GM21423 (cell line): ENCODE measurements around the gene SLC43A1.
"Not testable (repeated sequence)": the region's sequence is repeated elsewhere in the genome, so short reads cannot be mapped to it uniquely, and the experiment has no call there.

Experiments used
- ATAC-seq: cut with Tn5 transposase; IDR thresholded peaks from one replicate; pipeline ENCODE4 v1.9.1; 2021; ENCODE audit warnings: mild to moderate bottlenecking, moderate library complexity; ENCODE audit not compliant: unreplicated experiment

The SLC43A1 gene

DNA sequence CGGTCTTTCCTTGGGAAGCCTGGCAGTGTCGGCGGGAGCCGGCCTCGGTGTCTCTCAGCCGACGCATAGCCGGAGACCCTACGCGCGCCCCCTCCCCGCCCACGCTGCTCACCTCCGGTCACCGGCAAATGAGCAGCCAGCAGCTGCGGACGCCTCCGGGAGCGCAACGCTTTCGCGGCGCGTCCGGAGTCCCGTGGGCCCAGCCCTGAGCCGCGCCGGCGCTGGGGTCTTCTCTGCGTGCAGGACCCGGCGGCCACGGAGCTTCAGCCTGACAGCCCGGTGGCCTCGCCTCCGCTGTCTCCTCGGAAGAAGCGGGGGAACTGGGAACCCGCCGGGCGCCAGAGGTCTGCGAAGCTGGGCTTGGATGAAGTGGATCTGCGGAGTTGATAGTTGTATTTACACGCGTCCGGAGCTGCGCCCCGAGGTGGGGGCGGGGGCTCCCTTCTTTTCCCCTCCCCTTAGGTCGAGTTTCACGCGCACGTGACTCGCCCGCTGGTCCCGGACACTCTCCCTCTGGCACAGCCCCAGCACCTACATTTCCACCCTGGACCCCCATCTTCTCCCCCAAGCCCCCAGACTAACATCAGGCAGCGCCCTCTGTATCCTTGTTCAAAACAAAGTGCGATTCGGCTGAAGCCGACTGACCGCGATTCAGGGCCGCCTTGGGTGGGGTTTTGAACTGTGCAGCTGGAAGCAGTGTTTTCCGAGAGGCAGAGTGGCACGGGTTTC lies at the start of gene SLC43A1:
SLC43A1 (minus strand) TSS at position 371 of the 729 bp plus-strand sequence. CDS start 1,591 bp downstream, outside the sequence.
- ATAC-seq: peak; percentile 42

- ATAC-seq: no peak
Observed at GRCh38 chr11:57562596-57562995, 47.1 kb upstream of the SLC43A1 start.

DNA sequence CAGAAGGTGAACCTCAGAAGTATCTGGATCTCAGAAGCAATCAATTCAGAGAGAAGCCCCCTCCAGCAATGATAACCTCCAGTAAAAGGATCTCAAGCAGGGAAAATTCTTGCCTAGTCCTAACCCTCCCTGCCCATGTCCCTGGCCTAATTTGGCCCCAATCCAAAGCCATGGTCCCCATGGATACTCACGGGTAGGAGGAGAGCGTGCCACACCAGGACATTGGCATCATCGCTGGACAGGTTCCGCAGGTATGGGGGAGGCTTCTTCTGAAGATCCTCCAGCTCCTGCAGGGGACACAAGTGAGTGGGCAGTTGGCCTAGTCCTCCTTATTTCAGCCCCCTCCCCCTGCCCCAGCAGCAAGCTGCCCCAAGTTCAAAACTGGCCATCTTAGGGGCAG lies 44.6 kb upstream of the SLC43A1 start:
- no peak for ATAC-seq

DNA sequence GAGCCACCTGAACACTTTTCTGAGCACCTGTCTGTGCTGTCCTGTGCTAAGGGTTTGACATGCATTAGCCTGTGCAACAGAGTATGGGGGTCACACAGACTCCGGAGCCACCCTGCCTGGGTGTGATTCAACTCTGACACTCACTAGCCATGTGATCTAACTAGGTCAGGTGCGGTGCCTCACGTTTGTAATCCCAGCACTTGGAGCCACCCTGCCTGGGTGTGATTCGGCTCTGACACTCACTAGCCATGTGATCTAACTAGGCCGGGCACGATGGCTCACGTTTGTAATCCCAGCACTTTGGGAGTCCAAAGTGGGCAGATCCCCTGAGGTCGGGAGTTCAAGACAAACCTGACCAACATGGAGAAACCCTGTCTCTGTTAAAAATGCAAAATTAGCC lies 40.5 kb upstream of the SLC43A1 start:
- ATAC-seq: no peak

- no peak for ATAC-seq
Observed at GRCh38 chr11:57555393-57555792, 39.9 kb upstream of the SLC43A1 start.

GRCh38 chr11:57552479-57552878 lies 37.0 kb upstream of the SLC43A1 start:
- ATAC-seq: no peak

GRCh38 chr11:57551941-57552340 lies 36.4 kb upstream of the SLC43A1 start:
- no peak for ATAC-seq

DNA sequence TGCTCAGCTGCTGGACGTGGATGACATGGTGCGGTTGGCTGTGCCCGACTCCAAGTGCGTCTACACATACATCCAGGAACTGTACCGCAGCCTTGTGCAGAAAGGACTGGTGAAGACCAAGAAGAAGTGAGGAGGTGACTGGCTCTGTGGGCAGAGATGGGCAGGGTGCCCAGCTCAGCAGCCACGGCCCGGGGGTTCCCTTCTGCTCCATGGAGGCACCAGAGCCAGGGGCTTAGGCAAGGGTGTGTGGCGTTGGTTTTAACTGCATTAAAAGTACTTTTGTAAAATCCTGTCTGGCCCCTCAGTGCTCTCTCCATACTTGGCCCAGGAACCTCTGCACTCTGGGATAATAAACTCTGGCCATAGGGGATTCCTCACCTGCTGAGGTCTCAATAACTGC lies 34.5 kb upstream of the SLC43A1 start:
- ATAC-seq: no peak

GRCh38 chr11:57547854-57548377 lies 32.4 kb upstream of the SLC43A1 start:
- ATAC-seq: peak; percentile 94

DNA sequence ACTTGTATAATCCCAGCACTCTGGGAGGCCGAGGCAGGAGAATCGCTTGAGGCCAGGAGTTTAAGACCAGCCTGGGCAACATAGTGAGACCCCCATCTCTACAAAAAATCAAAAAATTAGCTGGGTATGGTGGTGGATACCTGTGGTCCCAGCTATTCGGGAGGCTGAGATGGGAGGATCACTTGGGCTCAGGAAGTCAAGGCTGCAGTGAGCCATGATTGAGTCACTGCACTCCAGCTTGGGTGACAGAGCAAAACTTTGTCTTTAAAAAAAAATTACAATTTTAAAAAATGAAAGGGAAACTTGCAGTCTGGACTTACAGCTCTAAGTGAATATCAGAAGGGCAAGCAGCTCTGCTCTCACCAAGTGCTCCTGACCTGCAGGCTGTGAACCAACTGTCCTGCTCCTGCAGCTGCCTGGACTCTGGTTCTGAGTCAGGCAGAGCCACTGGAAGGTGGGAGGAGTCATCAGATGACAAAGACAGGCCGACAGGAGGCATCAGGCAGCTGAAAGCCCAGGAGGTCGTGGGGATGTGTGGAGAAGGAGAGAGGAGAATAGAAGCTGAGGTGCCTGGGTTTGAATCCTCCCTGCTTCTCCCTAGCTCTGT lies 31.5 kb upstream of the SLC43A1 start:
- ATAC-seq: peak; percentile 38

DNA sequence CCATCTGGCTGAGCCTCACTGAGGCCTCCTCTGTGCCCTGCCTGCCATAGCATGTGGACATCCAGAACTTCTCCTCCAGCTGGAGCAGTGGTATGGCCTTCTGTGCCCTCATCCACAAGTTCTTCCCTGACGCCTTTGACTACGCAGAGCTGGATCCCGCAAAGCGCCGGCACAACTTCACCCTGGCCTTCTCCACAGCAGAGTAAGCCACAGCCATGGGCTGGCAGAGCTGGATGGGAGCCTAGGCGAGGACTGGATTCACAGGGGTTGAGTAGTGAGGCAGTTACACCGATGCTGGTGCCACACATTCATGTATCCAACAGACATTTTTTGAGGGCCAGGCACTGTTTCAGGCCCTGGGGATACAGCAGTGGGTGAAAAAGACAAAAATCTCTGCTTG lies 30.9 kb upstream of the SLC43A1 start:
- no peak for ATAC-seq

GRCh38 chr11:57545883-57546282 lies 30.4 kb upstream of the SLC43A1 start:
- no peak for ATAC-seq

DNA sequence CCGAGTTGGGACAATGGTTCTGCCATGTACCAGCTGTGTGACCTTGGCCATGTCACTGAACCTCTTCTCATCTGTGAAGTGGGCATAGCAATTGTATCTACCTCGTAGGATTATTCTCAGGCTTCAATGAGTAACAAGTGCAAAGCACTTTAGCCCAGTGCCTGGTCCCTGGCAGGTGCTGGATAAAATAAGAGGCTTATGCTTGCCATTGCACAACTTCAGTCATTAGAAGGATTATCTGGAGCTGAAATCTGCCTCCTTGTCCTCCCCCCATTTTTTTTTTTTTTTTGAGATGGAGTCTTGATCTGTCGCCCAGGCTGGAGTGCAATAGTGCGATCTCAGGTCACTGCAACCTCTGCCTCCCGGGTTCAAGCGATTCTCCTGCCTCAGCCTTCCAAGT lies 29.1 kb upstream of the SLC43A1 start:
- ATAC-seq: no peak

- no peak for ATAC-seq
Observed at GRCh38 chr11:57543593-57543992, 28.1 kb upstream of the SLC43A1 start.

DNA sequence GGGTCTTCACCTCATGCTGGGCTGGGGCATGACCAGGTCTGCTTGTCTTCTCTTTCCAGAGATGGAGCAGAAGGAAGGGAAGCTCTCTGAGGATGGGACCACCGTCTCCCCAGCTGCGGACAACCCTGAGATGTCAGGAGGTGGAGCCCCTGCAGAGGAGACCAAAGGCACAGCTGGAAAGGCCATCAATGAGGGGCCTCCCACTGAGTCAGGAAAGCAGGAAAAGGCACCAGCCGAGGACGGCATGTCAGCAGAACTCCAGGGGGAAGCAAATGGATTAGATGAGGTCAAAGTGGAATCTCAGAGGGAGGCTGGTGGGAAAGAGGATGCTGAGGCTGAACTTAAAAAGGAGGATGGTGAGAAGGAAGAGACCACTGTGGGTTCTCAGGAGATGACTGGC lies 27.1 kb upstream of the SLC43A1 start:
- ATAC-seq: no peak

DNA sequence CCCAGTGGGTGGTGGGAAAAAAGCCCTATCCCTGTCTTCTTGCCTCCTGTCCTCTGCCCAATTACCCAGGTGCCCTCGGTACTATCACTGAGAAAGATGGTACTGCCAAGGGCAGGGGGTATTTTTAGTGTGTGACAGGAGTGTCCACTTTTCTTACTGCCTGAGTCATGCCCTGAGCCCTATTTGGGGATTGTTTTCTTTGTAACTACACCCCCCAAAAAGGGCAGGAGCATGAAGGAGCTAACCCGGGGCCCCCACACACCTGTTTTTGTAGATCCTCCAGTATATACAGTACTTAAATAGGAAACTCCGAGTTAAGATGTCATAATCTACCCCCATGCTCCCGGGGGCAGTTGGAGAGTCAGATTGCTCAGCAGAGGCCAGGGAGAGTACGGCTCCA lies 25.7 kb upstream of the SLC43A1 start:
- no peak for ATAC-seq

DNA sequence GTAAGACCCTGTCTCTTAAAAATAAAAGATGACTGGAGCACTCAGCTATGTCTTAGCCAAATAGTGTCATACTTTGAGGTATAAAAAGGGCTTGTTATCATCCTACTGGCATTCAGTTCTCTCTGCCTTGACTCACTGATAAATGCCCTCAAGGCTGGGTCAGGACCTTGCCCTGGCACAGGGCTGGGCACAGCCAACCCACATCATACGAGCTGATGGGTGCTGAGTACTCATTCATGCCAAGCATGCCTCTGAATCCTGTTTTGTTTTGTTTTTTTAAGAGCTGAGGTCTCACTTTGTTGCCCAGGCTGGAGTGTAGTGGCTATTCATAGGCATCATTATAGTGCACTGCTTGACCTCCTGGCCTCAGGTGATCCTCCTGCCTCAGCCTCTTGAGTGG lies 23.8 kb upstream of the SLC43A1 start:
- no peak for ATAC-seq

GRCh38 chr11:57536947-57537619 lies 21.6 kb upstream of the SLC43A1 start, which contains the start of gene SMTNL1:
TSS of gene SMTNL1 (plus strand) at chr11:57537595. CDS start at chr11:57542643, 5,048 bp downstream.
- no peak for ATAC-seq

DNA sequence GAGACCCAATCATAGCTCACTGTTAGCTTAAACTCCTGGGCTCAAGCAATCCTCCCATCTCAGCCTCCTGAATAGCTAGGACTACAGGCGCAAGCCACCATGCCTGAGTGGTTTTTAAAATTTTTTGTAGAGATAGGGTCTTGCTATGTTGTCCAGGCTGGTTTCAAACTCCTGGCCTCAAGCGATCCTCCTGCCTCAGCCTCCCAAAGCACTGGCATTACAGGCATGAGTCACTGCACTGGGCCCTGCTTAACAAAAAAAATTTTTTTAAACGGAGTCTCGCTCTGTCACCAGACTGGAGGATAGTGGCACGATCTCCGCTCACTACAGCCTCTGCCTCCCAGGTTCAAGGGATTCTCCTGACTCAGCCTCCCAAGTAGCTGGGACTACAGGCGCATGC lies 18.9 kb upstream of the SLC43A1 start:
- not testable (repeated sequence) for ATAC-seq

DNA sequence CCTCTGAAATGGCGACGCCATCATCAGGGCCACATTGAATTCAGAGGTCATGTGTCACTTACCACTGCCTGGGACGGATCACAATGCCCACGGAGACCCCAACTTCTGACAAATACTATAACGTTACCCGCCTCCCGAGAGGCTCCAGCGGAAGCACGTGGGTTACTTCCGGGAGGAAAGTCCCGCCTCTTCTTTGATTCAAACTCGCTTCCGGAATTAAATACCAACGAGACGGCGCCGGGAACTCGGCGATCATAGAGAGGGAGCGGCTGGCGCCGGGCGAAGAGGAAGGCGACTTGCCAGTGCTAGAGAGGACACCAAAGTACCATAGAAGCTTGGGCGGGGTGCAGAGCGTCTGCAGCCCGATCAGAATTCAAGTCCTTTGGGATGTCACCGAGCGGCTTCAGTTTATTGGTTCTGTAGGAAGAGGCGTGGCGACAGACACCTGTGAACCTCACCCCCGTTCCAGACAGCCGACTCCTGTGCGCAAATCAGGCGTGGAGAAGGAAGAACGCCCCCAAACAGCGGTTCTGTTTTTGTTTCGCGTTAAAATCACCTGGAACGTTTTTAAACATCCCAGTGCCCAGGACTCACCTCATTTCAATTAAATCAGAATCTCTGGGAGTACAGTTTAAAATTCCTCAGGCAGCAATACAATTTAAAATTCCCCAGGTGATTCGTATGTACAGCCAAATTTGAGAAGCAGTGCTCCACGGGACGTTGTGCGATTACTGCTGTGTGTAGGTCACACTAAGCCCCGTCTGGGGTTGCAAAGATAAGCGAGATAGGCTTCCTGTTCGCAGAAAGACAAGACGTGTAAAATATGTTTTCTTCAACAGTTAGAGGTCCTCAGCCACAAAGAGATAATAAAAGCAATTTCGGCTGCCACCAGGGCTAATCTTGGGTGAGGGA lies 15.3 kb upstream of the SLC43A1 start, which contains the start of gene TIMM10:
TIMM10 (minus strand) TSS at position 159 of the 912 bp plus-strand sequence. CDS start 565 bp downstream, outside the sequence.
- peak; percentile 98 for ATAC-seq

GRCh38 chr11:57530215-57530595 lies 14.7 kb upstream of the SLC43A1 start:
- ATAC-seq: no peak
